GM23248 (cell line): Measurements from ENCODE around the gene AGFG2. TPM values are rescaled to one million over a fixed set of nuclear protein-coding genes. Genes with fewer than 3 reads are reported as not detected.

Experiments
- DNase-seq: peaks from one replicate; pipeline ENCODE4 v3.0.0-alpha.2; 2015
- H2AFZ ChIP-seq: fragments of 200-600 bp; sonication (generic); 2 replicates; pipeline ENCODE4 v1.6.1; 2016; ENCODE audit warnings: antibody characterized with exemption
- H3F3A ChIP-seq: fragments of 200-600 bp; sonication (generic); 2 replicates; pipeline ENCODE4 v1.6.1; 2016; ENCODE audit warnings: mild to moderate bottlenecking, antibody characterized with exemption, mixed run types; ENCODE audit not compliant: insufficient read depth
- H3K27ac ChIP-seq: fragments of 200-600 bp; sonication (generic); 2 replicates; pipeline ENCODE4 v1.5.1; 2016; ENCODE audit warnings: mild to moderate bottlenecking
- H3K27me3 ChIP-seq: fragments of 200-600 bp; sonication (generic); replicated peaks from 2 replicates; pipeline ENCODE4 v1.6.1; 2016; ENCODE audit warnings: mild to moderate bottlenecking; ENCODE audit not compliant: insufficient read depth
- H3K36me3 ChIP-seq: fragments of 200-600 bp; sonication (generic); 2 replicates; pipeline ENCODE4 v1.6.1; 2016; ENCODE audit warnings: low read depth, mild to moderate bottlenecking
- H3K4me1 ChIP-seq: fragments of 200-600 bp; sonication (generic); 2 replicates; pipeline ENCODE4 v1.6.1; 2016; ENCODE audit warnings: mild to moderate bottlenecking; ENCODE audit not compliant: insufficient read depth
- H3K4me2 ChIP-seq: fragments of 200-600 bp; sonication (generic); one replicate; pipeline ENCODE4 v1.6.1; 2016; ENCODE audit warnings: mild to moderate bottlenecking; ENCODE audit not compliant: unreplicated experiment
- H3K4me3 ChIP-seq: fragments of 200-600 bp; sonication (generic); 2 replicates; pipeline ENCODE4 v1.5.1; 2016; ENCODE audit warnings: mild to moderate bottlenecking
- H3K79me2 ChIP-seq: fragments of 200-600 bp; sonication (generic); 2 replicates; pipeline ENCODE4 v1.6.1; 2016; ENCODE audit warnings: mild to moderate bottlenecking; ENCODE audit not compliant: insufficient read depth
- H3K9ac ChIP-seq: fragments of 200-600 bp; sonication (generic); 2 replicates; pipeline ENCODE4 v1.6.1; 2016; ENCODE audit warnings: mild to moderate bottlenecking
- H3K9me2 ChIP-seq: fragments of 200-600 bp; sonication (generic); 2 replicates; pipeline ENCODE4 v1.6.1; 2016; ENCODE audit warnings: mixed run types, mild to moderate bottlenecking, moderate library complexity; ENCODE audit not compliant: insufficient read depth
- H3K9me3 ChIP-seq: fragments of 200-600 bp; sonication (generic); one replicate; pipeline ENCODE4 v1.6.1; 2017; ENCODE audit warnings: low read depth
- H4K20me1 ChIP-seq: fragments of 200-600 bp; sonication (generic); 2 replicates; pipeline ENCODE4 v1.6.0; 2016; ENCODE audit not compliant: insufficient read depth
- EZH2 ChIP-seq: fragments of 200-600 bp; sonication (generic); IDR thresholded peaks from 2 replicates; pipeline ENCODE4 v1.6.1; 2018; ENCODE audit warnings: antibody characterized with exemption, mild to moderate bottlenecking; ENCODE audit not compliant: insufficient read depth, poor library complexity, severe bottlenecking
- EZH2phosphoT487 ChIP-seq: fragments of 200-600 bp; sonication (generic); IDR thresholded peaks from 2 replicates; pipeline ENCODE4 v1.6.1; 2018; ENCODE audit warnings: antibody characterized with exemption, moderate library complexity, mild to moderate bottlenecking, low read depth; ENCODE audit not compliant: insufficient read depth
- WGBS, 2 experiments: methylation state at CpG; one replicate each; pipeline ENCODE4 v1.1.6; 2015 to 2017; ENCODE audit warnings: low lambda C conversion rate in 2 of 2, low coverage in 1 of 2; ENCODE audit errors: missing lambda C conversion rate in 2 of 2; 5-methylcytosine and 5-hydroxymethylcytosine counted together
- in situ Hi-C: fragments of 300-500 bp; cut with MboI; formaldehyde crosslinking; loops from 2 replicates; pipeline ENCODE4 v1.15.0; 2020
- polyA plus RNA-seq: library from polyadenylated mRNA; unstranded; fragments of >200 nt; fragmentation: Nextera tagmentation; extraction: Ambion mirVana; gene quantifications from 2 replicates; pipeline ENCODE4 v1.2.1, GENCODE V29; 2016
- total RNA-seq: library from RNA; depleted of rRNA; stranded (reverse); fragments of >200 nt; shearing (Covaris generic); gene quantifications from 2 replicates; pipeline ENCODE4 v1.2.3, GENCODE V29; 2014

The AGFG2 gene
- total and polyA plus RNA-seq, 2 experiments from 2014 or later: 4.8 to 6.5 TPM

DNA sequence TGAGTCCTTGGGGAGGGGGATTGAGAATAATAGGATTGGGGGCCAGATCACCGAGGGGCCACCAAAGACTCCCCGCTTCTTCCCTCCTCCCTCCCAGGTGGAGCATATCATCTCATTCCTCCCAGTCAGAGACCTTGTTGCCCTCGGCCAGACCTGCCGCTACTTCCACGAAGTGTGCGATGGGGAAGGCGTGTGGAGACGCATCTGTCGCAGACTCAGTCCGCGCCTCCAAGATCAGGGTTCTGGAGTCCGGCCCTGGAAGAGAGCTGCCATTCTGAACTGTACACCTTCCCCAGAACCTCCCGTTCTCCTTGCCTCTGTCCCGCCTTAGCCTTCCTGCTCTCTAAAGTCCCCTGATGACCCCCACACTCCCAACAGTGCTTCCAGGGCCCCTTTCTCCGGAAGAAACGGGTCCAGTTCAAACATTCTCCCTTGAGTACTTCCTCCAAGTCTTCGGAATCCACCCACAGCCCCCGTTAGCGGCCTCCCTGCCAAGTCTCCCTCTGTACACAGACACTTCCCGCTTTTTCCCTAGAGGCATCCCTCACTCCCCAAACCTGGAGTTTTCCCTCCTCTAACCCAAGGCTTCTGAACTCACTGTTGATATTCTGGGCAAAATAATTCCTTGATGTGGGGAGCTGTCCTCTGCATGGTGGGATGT lies 51.2 kb downstream of the AGFG2 start:
- Histone ChIP-seq H3F3A (no peaks in the 10 kb centered on the region), H4K20me1 (no peaks in the 10 kb centered on the region), H3K9ac (no peak overlapping the region), H3K9me3 (no peaks in the 10 kb centered on the region), H3K27ac (no peak overlapping the region), H3K36me3 (no peaks in the 10 kb centered on the region), H3K9me2 (no peaks in the 10 kb centered on the region), H3K79me2 (peaks cover 7% of the 10 kb centered on the region), H3K4me2 (no peak overlapping the region), H2AFZ (no peak overlapping the region), H3K4me3 (no peak overlapping the region), H3K27me3 (no peaks in the 10 kb centered on the region), H3K4me1 (no peaks in the 10 kb centered on the region)
- in situ Hi-C loops: no loop called here
- 48 to 53% methylated on average over 20 of the region's 20 CpGs for WGBS, 2 experiments
- TF ChIP-seq EZH2phosphoT487: no peak
- no peak for TF ChIP-seq EZH2
- DNase-seq: no peak

DNA sequence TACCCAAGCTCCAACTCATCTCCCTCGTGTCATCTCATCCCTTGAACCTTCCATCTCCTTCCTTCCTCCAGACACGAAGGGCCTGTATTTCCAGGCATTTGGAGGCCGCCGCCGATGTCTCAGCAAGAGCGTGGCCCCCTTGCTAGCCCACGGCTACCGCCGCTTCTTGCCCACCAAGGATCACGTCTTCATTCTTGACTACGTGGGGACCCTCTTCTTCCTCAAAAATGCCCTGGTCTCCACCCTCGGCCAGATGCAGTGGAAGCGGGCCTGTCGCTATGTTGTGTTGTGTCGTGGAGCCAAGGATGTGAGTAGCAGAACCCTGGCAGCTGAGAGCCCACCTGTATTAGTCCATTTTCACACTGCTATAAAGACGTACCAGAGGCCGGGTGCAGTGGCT lies 52.6 kb downstream of the AGFG2 start:
- Histone ChIP-seq H3K4me2 (no peak overlapping the region), H2AFZ (no peak overlapping the region), H3K36me3 (no peaks in the 10 kb centered on the region), H3K9me2 (no peaks in the 10 kb centered on the region), H3K9me3 (no peaks in the 10 kb centered on the region), H3K27ac (no peak overlapping the region), H3K4me3 (no peak overlapping the region), H3K9ac (no peak overlapping the region), H3F3A (no peaks in the 10 kb centered on the region), H3K4me1 (no peaks in the 10 kb centered on the region), H4K20me1 (no peaks in the 10 kb centered on the region), H3K27me3 (no peaks in the 10 kb centered on the region), H3K79me2 (no peaks in the 10 kb centered on the region)
- in situ Hi-C loops: no loop called here
- no peak for DNase-seq
- WGBS, 2 experiments: 89 to 90% methylated on average over 17 of the region's 17 CpGs
- TF ChIP-seq EZH2phosphoT487 (no peak), EZH2 (no peak)

DNA sequence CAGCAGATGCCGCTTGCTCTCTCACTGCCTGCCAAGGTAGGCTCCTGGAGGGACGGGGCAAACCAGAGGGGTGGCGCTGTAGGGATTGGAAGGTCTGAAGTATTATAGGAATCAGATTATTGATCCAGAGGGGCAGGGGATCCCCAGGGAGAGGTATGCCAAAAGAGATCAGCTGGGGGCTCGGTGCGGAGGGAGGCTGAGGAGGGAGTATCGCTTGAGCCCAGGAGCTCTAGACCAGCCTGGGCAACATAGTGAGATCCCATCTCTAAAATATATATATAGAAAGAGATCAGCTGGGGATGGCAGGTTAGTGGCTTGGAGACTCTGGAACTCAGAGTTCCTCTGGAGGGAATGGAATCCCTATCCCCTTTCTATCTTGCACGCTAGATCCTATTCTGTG lies 56.2 kb downstream of the AGFG2 start:
- no peak for DNase-seq
- WGBS, 2 experiments: 94 to 95% methylated on average over 7 of the region's 7 CpGs
- H3K79me2 ChIP-seq: no peaks in the 10 kb centered on the region
- no peak for TF ChIP-seq EZH2
- TF ChIP-seq EZH2phosphoT487: no peak
- no peaks in the 10 kb centered on the region for H3F3A ChIP-seq
- H3K4me3 ChIP-seq: no peak overlapping the region
- H3K9ac ChIP-seq: no peak overlapping the region
- no peak overlapping the region for H3K27ac ChIP-seq
- H3K4me2 ChIP-seq: no peak overlapping the region
- H3K27me3 ChIP-seq: no peaks in the 10 kb centered on the region
- H2AFZ ChIP-seq: no peak overlapping the region
- H4K20me1 ChIP-seq: no peaks in the 10 kb centered on the region
- H3K36me3 ChIP-seq: no peaks in the 10 kb centered on the region
- no peaks in the 10 kb centered on the region for H3K4me1 ChIP-seq
- H3K9me3 ChIP-seq: no peaks in the 10 kb centered on the region
- in situ Hi-C loops: no loop called here
- no peaks in the 10 kb centered on the region for H3K9me2 ChIP-seq

DNA sequence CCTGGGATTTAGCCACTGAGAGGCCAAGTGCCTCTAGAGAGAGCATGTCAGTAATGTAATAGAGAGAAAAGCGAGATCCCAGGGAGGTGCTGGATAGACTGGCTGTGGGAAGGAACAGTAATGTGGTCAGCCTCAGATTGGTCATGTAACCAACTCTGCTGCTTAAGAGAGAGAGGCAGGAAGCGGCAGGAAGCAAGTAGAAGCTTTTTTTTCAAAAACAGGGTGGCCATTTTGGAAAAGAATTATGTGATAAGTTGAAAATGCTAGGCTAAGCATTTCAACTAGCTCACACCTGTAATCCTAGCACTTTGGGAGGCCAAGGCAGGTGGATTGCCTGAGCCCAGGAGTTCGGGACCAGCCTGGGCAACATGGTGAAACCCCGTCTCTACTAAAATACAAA lies 59.4 kb downstream of the AGFG2 start:
- Histone ChIP-seq H3K79me2 (0 out of 2 replicates have a peak, but pooled peaks cover 6% of the 10 kb centered on the region), H3K4me2 (no peak overlapping the region), H3K4me3 (no peak overlapping the region), H3K4me1 (no peaks in the 10 kb centered on the region), H3K27ac (no peak overlapping the region), H4K20me1 (no peaks in the 10 kb centered on the region), H3K9ac (no peak overlapping the region), H3K9me2 (no peaks in the 10 kb centered on the region), H3K27me3 (no peaks in the 10 kb centered on the region), H2AFZ (no peak overlapping the region), H3K9me3 (no peaks in the 10 kb centered on the region), H3K36me3 (no peaks in the 10 kb centered on the region), H3F3A (no peaks in the 10 kb centered on the region)
- WGBS, 2 experiments: 79 to 84% methylated on average over 4 of the region's 4 CpGs
- in situ Hi-C loops: no loop called here
- peak; percentile 28 for DNase-seq
- no peak for TF ChIP-seq EZH2
- no peak for TF ChIP-seq EZH2phosphoT487
